HepG2 (cell line): ENCODE data around the gene CDKN3. TPM values are rescaled to one million over a fixed set of nuclear protein-coding genes. Genes with fewer than 3 reads are reported as not detected.
A peak's percentile ranks its signal among the peaks of the same experiment; 100 is the strongest.

Experiments used
- BHLHE40 ChIP-seq: IDR thresholded peaks from 2 replicates; pipeline ENCODE4 v1.6.1; 2011; ENCODE audit warnings: low read length, improper control_type of control experiment
- CAMTA2 ChIP-seq: sonication (generic); formaldehyde crosslinking; IDR thresholded peaks from 2 replicates; pipeline ENCODE4 v1.4.0; 2020; ENCODE audit warnings: mild to moderate bottlenecking, missing genetic modification reagents, borderline replicate concordance
- CBFB ChIP-seq: sonication (generic); formaldehyde crosslinking; IDR thresholded peaks from 2 replicates; pipeline ENCODE4 v1.4.0; 2020; ENCODE audit warnings: missing genetic modification reagents
- DNMT1 ChIP-seq: sonication (generic); formaldehyde crosslinking; IDR thresholded peaks from 2 replicates; pipeline ENCODE4 v1.5.1; 2020; ENCODE audit warnings: mild to moderate bottlenecking, missing genetic modification reagents
- ETS1 ChIP-seq: sonication (generic); formaldehyde crosslinking; IDR thresholded peaks from 2 replicates; pipeline ENCODE4 v1.4.0; 2020; ENCODE audit warnings: missing genetic modification reagents
- GLI4 ChIP-seq: sonication (generic); formaldehyde crosslinking; IDR thresholded peaks from 2 replicates; pipeline ENCODE4 v1.5.1; 2020; ENCODE audit warnings: missing genetic modification reagents, mild to moderate bottlenecking, moderate library complexity, borderline replicate concordance
- JUNB ChIP-seq: sonication (generic); formaldehyde crosslinking; IDR thresholded peaks from 2 replicates; pipeline ENCODE4 v1.8.0; 2022; ENCODE audit warnings: missing genetic modification reagents, mild to moderate bottlenecking, borderline replicate concordance
- MTA1 ChIP-seq: sonication (generic); formaldehyde crosslinking; IDR thresholded peaks from 2 replicates; pipeline ENCODE4 v1.4.0; 2020; ENCODE audit warnings: missing genetic modification reagents, mild to moderate bottlenecking, borderline replicate concordance
- NFATC3 ChIP-seq: sonication (generic); formaldehyde crosslinking; IDR thresholded peaks from 2 replicates; pipeline ENCODE4 v1.5.1; 2020; ENCODE audit warnings: mild to moderate bottlenecking, missing genetic modification reagents
- RAD21 ChIP-seq: fragments of 450-650 bp; formaldehyde crosslinking; IDR thresholded peaks from 2 replicates; pipeline ENCODE4 v1.5.0; 2020; ENCODE audit warnings: mild to moderate bottlenecking
- RERE ChIP-seq: IDR thresholded peaks from 2 replicates; pipeline ENCODE4 v1.6.1; 2016; ENCODE audit warnings: low read depth, missing genetic modification reagents, missing compliant biosample characterization
- SCMH1 ChIP-seq: sonication (generic); formaldehyde crosslinking; IDR thresholded peaks from 2 replicates; pipeline ENCODE4 v1.9.0; 2021; ENCODE audit warnings: missing genetic modification reagents, mild to moderate bottlenecking, borderline replicate concordance
- ZNF124 ChIP-seq: sonication (generic); formaldehyde crosslinking; IDR thresholded peaks from 2 replicates; pipeline ENCODE4 v1.4.0; 2020; ENCODE audit warnings: missing genetic modification reagents
- ZNF484 ChIP-seq: sonication (generic); formaldehyde crosslinking; IDR thresholded peaks from 2 replicates; pipeline ENCODE4 v1.5.1; 2020; ENCODE audit warnings: mild to moderate bottlenecking, low read depth, missing genetic modification reagents, borderline replicate concordance
- ZNF572 ChIP-seq: sonication (generic); formaldehyde crosslinking; IDR thresholded peaks from 2 replicates; pipeline ENCODE4 v1.5.1; 2020; ENCODE audit warnings: mild to moderate bottlenecking, missing genetic modification reagents
- ZNF883 ChIP-seq: sonication (generic); formaldehyde crosslinking; IDR thresholded peaks from 2 replicates; pipeline ENCODE4 v1.5.1; 2020; ENCODE audit warnings: mild to moderate bottlenecking, missing genetic modification reagents; ENCODE audit errors: not compliant biosample characterization
- polyA plus RNA-seq, 8 experiments: library from polyadenylated mRNA; depleted of rRNA in 3 of 8; stranded (reverse) in 7 of 8; unstranded in 1 of 8; fragments of >200 nt; fragmentation: Illumina TruSeq in 4 of 8; extraction: Trizol in 4 of 8; gene quantifications; 2 replicates each; pipeline versions ENCODE4 v1.2.1 to v1.2.3, GENCODE V29; 2011 to 2016; ENCODE audit warnings: low read depth in 4 of 8, missing spikeins in 1 of 8, mixed read lengths in 1 of 8; ENCODE audit not compliant: insufficient read depth in 1 of 8
- total RNA-seq, 5 experiments: library from RNA; depleted of rRNA; stranded (reverse); fragments of >200 nt; fragmentation: Illumina TruSeq; extraction: Trizol; gene quantifications; 2 replicates each; pipeline ENCODE4 v1.2.3, GENCODE V29; 2016; ENCODE audit warnings: low read depth in 1 of 5
- TF ChIP-seq, protein P1 (sequence below): sonication (generic); formaldehyde crosslinking; IDR thresholded peaks from 2 replicates; pipeline ENCODE4 v1.4.0; 2020; ENCODE audit warnings: missing genetic modification reagents, mild to moderate bottlenecking, borderline replicate concordance
- TF ChIP-seq, protein P2 (sequence below): IDR thresholded peaks from 2 replicates; pipeline ENCODE4 v1.6.1; 2016; ENCODE audit warnings: low read depth
- TF ChIP-seq, protein P3 (sequence below): sonication (generic); formaldehyde crosslinking; IDR thresholded peaks from 2 replicates; pipeline ENCODE4 v1.4.0; 2020; ENCODE audit warnings: missing genetic modification reagents

Gene CDKN3
- total and polyA plus RNA-seq, 2 of the 13 experiments (the other 11 are each of a cell fraction or from before 2014, with no cell fraction given) = 63.0 to 88.9 TPM

DNA sequence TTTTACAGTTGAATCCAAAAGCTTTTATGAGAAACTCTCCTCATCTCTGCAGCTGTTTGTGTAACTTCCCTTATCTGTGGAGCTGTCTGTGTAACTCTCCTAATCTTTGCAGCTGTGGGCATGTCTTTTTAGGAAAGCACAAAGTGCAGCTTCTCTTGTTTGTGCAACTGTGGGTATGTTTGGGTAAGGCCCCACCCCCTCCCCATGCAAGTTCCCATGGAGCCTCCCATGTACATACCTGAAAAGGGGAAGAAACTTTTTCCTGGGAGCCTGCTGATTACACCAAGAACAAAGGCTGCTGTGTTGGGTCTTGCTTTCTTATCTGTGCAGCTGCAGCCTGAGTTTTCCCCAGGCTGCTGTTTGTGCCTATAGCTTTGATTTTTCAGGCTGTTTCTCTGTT lies 42.7 kb upstream of the CDKN3 start (continued):
- TF ChIP-seq, protein P1, sequence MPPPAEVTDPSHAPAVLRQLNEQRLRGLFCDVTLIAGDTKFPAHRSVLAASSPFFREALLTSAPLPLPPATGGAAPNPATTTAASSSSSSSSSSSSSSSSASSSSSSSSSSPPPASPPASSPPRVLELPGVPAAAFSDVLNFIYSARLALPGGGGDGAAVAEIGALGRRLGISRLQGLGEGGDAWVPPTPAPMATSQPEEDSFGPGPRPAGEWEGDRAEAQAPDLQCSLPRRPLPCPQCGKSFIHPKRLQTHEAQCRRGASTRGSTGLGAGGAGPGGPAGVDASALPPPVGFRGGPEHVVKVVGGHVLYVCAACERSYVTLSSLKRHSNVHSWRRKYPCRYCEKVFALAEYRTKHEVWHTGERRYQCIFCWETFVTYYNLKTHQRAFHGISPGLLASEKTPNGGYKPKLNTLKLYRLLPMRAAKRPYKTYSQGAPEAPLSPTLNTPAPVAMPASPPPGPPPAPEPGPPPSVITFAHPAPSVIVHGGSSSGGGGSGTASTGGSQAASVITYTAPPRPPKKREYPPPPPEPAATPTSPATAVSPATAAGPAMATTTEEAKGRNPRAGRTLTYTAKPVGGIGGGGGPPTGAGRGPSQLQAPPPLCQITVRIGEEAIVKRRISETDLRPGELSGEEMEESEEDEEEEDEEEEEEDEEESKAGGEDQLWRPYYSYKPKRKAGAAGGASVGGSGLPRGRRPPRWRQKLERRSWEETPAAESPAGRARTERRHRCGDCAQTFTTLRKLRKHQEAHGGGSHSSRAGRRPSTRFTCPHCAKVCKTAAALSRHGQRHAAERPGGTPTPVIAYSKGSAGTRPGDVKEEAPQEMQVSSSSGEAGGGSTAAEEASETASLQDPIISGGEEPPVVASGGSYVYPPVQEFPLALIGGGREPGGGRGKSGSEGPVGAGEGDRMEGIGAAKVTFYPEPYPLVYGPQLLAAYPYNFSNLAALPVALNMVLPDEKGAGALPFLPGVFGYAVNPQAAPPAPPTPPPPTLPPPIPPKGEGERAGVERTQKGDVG = peak; percentile 51; the same call in 1 of the 2 replicates
- peak; percentile 90 for TF ChIP-seq CBFB (CRISPR knock-in tag)
- TF ChIP-seq NFATC3 (CRISPR knock-in tag) = no peak
- peak; percentile 18; the same call in 1 of the 2 replicates for TF ChIP-seq JUNB (CRISPR knock-in tag)
- no peak; the same call in 1 of the 2 replicates for TF ChIP-seq RAD21 (CRISPR knock-in tag)
- TF ChIP-seq, protein P2, sequence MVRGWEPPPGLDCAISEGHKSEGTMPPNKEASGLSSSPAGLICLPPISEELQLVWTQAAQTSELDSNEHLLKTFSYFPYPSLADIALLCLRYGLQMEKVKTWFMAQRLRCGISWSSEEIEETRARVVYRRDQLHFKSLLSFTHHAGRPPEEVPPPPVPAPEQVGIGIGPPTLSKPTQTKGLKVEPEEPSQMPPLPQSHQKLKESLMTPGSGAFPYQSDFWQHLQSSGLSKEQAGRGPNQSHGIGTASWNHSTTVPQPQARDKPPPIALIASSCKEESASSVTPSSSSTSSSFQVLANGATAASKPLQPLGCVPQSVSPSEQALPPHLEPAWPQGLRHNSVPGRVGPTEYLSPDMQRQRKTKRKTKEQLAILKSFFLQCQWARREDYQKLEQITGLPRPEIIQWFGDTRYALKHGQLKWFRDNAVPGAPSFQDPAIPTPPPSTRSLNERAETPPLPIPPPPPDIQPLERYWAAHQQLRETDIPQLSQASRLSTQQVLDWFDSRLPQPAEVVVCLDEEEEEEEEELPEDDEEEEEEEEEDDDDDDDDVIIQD (CRISPR knock-in tag) = peak; percentile 75; the same call in 1 of the 2 replicates
- no peak for TF ChIP-seq GLI4 (CRISPR knock-in tag)
- peak; percentile 87 for TF ChIP-seq ZNF124 (CRISPR knock-in tag)
- TF ChIP-seq, protein P3, sequence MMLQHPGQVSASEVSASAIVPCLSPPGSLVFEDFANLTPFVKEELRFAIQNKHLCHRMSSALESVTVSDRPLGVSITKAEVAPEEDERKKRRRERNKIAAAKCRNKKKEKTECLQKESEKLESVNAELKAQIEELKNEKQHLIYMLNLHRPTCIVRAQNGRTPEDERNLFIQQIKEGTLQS (CRISPR knock-in tag) = peak; percentile 55; the same call in 1 of the 2 replicates
- no peak for TF ChIP-seq ZNF484 (CRISPR knock-in tag)
- no peak for TF ChIP-seq ETS1 (CRISPR knock-in tag)
- TF ChIP-seq ZNF572 (CRISPR knock-in tag) = no peak
- TF ChIP-seq SCMH1 (CRISPR knock-in tag) = no peak
- TF ChIP-seq BHLHE40 = no peak
- 0 out of 2 replicates have a peak, but pooled peaks have one; percentile 67 for TF ChIP-seq MTA1 (CRISPR knock-in tag)
- peak; percentile 91 for TF ChIP-seq RERE
- no peak for TF ChIP-seq ZNF883 (CRISPR knock-in tag)
- TF ChIP-seq CAMTA2 = no peak
- TF ChIP-seq DNMT1 (CRISPR knock-in tag) = no peak
